GM19324 (cell line): ENCODE measurements around the gene ZNF516.
"Not testable (repeated sequence)": the region's sequence is repeated elsewhere in the genome, so short reads cannot be mapped to it uniquely, and the experiment has no call there.

Experiments used
- ATAC-seq: cut with Tn5 transposase; IDR thresholded peaks from one replicate; pipeline ENCODE4 v1.9.1; 2021; ENCODE audit warnings: mild to moderate bottlenecking, moderate library complexity; ENCODE audit not compliant: unreplicated experiment, low FRiP score

ZNF516 gene

DNA sequence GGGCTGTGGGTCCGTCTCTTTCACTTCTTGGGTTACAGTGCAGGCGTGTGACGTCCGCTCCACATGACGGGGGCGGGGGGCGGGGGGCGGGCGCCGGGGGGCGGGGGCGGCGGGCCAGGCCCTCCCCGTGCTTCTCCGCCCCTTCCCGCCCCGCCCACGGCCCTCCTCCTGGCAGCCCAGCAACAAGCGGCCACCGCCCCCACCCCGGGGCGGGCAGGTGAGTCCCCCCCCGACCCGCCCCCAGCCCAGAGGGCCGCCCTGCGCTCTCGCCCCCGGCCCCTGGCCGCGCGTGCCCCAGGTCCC is 3.6 kb downstream of the ZNF516 start:
- ATAC-seq, result no peak

- no peak for ATAC-seq
Observed at GRCh38 chr18:76490670-76491472, 4.2 kb downstream of the ZNF516 start.

- ATAC-seq, result no peak
Observed at GRCh38 chr18:76490033-76490432, 5.0 kb downstream of the ZNF516 start.

- ATAC-seq, result no peak
Observed at GRCh38 chr18:76489081-76489480, 6.0 kb downstream of the ZNF516 start.

DNA sequence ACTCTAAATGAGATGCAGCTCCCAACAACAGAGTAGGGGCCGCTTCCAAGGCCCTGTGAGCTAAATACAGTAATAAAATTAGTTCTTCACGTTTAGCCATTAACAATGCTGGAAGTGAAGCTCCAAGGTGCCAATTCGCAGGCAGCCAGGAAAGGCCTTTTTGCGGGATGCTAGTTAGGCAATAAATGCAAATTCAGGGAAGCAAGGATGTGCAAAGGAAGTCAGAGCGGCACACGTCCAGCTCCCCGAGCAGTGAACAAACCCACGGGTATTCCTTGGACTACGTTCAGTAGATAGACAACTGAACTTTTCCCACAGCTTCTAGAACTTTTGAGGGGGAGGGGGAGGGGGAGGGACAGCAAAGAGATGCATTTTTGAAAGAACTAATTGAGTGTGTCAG is 6.9 kb downstream of the ZNF516 start:
- ATAC-seq, result no peak

DNA sequence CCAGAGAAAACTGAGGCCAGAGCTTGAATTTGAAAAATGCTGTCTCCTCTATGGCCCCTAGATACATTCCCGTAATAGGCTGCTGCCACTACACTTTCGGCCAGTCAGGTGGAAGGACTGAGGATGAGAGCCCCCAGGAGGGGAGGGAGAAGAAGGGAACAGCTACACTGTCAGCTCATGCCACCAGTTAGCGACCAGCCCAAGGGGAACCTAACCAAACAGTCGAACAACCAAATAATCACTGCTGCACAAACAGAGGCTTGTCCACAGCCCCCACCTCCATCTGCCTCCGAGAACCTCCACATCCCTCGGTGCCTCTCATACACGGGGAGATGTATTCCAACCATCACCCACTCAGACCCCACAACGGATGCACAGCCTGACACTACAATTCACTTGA is 7.3 kb downstream of the ZNF516 start:
- no peak for ATAC-seq

DNA sequence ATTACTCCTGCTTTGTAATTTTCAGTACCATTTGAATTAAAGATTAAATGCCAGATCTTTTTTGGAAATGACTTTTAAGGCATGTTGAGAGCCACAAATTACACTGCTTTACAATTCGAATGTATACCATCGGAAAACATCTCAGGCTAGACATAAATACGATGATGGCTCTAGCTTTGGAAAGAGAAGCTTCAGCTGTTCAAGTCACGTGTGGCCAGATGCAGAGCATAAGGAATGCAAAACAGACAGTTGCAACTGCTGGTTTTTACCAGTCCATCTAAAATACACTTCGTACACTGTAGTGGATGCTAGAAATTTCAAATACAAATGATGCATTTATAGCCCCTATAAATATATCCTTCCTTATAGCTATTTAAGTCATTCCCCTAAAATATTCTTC is 8.0 kb downstream of the ZNF516 start:
- ATAC-seq, result no peak

DNA sequence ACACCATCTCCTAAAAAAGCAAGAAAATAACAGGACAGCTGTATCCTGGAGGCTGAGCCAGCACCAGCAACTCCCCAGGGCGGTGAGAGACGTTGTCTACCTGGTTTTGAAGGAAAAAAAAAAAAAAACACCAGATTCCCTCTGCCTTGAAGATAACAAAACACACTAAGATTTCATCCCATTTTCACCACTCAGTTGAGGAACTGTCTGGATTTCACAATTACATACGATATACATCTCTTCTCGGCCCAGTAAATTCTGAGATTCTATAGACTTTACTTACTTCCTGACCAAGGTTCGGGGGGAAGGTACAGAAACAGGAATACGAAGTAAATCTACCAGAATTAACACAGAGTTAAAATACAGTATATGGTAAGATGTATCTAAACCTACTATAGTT is 8.5 kb downstream of the ZNF516 start:
- no peak for ATAC-seq

GRCh38 chr18:76486038-76486437 is 9.0 kb downstream of the ZNF516 start:
- ATAC-seq, result no peak

DNA sequence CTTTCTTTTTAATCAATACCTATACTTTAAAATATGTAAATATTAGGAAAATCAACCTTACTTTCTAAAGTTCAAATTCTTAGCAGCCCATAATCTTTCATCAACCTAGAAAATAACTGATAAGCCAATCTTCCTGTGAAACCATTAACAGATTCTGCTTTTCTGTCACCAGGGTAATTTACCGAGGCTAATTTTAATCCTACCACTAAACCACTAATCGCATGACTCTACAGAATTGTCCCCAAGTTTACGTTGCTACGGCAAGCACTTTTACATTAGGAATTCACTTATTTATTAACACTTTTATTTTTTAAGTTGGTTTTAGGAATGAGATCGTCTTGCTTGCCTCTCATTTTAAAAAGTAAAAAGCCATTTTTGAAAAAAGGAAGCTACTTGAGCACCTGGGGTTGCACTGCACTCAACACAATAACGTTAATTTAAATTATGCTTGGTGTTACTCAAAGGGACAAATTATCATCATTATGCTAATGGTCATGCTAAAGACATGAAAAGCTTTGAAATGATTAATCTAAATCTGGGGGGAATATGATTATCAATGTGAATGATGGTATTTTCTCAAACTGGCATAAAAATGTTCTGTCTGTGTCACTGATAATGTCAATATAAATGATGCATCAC is 10.2 kb downstream of the ZNF516 start:
- ATAC-seq, result no peak

DNA sequence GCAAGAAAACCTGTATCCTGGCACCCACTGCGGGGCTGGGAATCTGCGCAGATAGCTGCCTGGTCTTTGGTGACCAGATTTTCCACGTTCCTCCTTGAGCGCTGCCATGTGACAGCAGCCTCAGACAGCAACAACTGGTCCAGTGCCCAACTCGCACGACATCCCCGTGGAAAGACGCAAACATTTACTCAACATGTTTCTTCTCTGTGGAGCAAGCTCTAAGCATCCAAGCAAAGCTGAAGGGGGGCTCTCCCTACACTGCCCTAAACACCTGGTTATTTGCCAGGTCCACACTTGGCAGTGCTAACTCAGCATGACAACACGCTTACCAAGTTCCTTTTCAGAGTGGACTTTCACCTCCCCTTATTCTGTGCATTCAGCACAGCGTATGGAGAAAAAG is 11.3 kb downstream of the ZNF516 start:
- no peak for ATAC-seq

- no peak for ATAC-seq
Observed at GRCh38 chr18:76482971-76483691, 11.9 kb downstream of the ZNF516 start.

GRCh38 chr18:76482267-76482666 is 12.8 kb downstream of the ZNF516 start:
- ATAC-seq, result no peak

- ATAC-seq, result no peak
Observed at GRCh38 chr18:76480913-76481312, 14.1 kb downstream of the ZNF516 start.

DNA sequence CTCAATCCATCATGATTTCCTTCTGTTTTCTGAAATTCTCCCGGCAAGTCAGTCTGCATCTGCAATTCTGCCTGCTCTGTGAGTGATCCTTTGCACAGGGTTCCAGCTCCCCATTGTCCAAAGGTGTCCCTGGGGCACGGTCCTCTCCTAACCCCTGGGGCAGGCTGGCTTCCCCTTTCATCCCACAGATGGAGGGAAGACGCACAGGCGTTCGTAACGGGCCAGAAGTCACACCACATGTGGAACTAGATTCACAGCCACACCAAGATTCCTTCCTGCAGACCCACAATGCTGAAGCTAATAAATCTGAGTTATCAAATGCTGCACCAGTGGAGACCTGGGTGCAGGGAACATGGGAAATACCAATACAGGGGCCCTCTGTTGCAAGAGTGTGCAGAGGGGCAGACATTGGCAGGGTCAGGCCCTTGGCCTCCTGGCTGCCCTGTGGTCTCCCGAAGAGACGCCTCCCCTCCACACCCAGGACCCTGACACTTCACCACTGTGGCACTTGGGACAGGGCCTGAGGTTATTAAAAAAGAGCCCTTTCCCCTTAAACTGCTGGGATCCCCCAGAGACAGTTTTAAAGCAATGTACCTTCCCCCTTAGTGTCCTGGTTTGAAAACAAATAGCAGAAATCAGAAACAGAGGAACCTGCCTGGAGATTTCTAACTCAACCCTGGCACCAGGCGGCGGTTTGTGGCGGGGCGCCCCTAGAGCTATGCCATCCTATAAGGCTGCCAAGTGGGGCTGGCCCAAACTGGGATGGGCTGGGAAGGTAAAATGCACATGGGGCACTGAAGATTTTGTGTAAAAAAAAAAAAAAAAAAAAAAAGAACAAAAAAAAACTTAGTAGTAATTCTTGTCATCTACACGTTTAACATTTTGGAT is 15.4 kb downstream of the ZNF516 start:
- ATAC-seq, result no peak

DNA sequence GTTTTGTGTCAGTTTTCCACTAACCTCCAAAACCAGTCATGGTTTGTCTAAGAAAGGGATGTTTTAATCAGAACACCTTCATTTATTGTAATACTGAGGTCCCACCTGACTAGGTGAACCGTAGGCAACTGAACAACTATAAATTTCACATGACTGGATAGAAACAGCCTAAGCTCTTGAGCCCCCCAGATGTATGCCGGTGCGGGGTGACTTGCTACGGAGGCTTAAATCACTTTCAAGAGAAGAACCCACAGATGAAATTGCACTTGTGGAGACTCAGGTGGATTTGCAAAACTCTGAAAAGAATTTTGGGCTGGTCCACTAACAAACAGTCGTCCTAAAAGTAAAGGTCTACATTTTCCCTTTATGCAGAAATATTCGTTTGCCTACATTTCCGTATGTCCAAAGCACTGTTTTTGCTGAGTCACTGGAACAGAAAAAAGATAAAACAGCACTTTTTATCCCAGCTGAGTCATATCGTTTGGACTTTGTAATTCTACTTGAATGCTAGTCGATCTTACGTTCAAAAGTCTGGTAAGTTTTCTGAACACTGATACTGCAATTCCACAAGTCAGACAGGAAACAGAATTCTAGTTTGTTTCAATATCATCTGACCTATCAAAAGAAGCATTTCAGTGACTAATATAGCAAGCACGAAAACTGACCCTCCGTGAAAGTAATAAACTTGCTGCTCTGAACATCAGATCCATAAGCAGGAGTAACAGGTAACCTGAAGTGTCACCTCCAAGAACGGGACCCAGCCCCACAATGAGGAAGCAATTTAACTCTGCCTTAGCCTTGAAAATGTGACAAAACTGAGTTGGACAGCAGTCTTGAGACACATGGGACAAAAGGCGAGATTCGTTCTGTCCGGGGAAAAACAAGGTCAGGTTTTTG is 18.1 kb downstream of the ZNF516 start:
- no peak for ATAC-seq

- no peak for ATAC-seq
Observed at GRCh38 chr18:76475450-76476194, 19.4 kb downstream of the ZNF516 start.

DNA sequence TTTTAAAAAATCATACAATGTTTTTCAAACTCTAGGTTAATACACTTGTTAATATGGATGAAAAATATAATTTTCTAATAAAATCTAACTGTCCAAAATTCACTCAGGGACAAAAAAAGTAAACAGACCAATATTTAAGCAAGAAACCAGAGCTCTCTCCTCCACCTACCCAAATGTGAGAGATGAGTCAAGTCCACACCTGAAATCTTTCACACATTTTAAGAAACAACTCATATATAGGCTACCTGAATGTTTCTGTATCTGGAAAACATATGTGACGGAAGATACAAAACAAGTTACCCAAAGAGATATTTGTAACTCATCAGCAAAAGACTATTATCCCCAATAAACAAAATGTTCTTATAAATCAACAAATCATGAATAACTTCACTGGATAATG is 20.2 kb downstream of the ZNF516 start:
- no peak for ATAC-seq

GRCh38 chr18:76473521-76473920 is 21.5 kb downstream of the ZNF516 start:
- not testable (repeated sequence) for ATAC-seq
